GM23338 (cell line): ENCODE results near the gene COL18A1. TPM values are rescaled to one million over a fixed set of nuclear protein-coding genes. Genes with fewer than 3 reads are reported as not detected.
"Not testable (repeated sequence)": the region's sequence is repeated elsewhere in the genome, so short reads cannot be mapped to it uniquely, and the experiment has no call there.

Experiments used
- ATAC-seq: fragments of 200-7000 bp; cut with Tn5 transposase; 3 replicates; pipeline ENCODE4 v1.9.1; 2020
- DNase-seq: peaks from one replicate; pipeline ENCODE4 v3.0.0-alpha.2; 2015; ENCODE audit warnings: low spot score
- H2AFZ ChIP-seq: fragments of 200-600 bp; sonication (generic); 2 replicates; pipeline ENCODE4 v1.8.0; 2016; ENCODE audit warnings: antibody characterized with exemption, mild to moderate bottlenecking, moderate library complexity
- H3F3A ChIP-seq: fragments of 200-600 bp; sonication (generic); replicated peaks from 2 replicates; pipeline ENCODE4 v1.8.0; 2017; ENCODE audit warnings: antibody characterized with exemption, mixed run types, low read depth
- H3K27ac ChIP-seq: fragments of 200-600 bp; sonication (generic); 2 replicates; pipeline ENCODE4 v1.6.1; 2016; ENCODE audit warnings: low read depth
- H3K27me3 ChIP-seq: fragments of 200-600 bp; sonication (generic); 2 replicates; pipeline ENCODE4 v1.8.0; 2016; ENCODE audit warnings: mild to moderate bottlenecking, mixed run types, moderate library complexity; ENCODE audit not compliant: insufficient read depth
- H3K36me3 ChIP-seq: fragments of 200-600 bp; sonication (generic); 2 replicates; pipeline ENCODE4 v1.8.0; 2016; ENCODE audit warnings: mild to moderate bottlenecking; ENCODE audit not compliant: insufficient read depth
- H3K4me1 ChIP-seq: fragments of 200-600 bp; sonication (generic); 2 replicates; pipeline ENCODE4 v1.8.0; 2016; ENCODE audit warnings: mild to moderate bottlenecking, moderate library complexity; ENCODE audit not compliant: insufficient read depth
- H3K4me2 ChIP-seq: fragments of 200-600 bp; sonication (generic); 2 replicates; pipeline ENCODE4 v1.7.1; 2017; ENCODE audit warnings: mixed run types
- H3K4me3 ChIP-seq: fragments of 200-600 bp; sonication (generic); 2 replicates; pipeline ENCODE4 v1.6.1; 2016; ENCODE audit warnings: mixed run types
- H3K79me2 ChIP-seq: fragments of 200-600 bp; sonication (generic); replicated peaks from 2 replicates; pipeline ENCODE4 v1.8.0; 2017; ENCODE audit warnings: mild to moderate bottlenecking; ENCODE audit not compliant: insufficient read depth
- H3K9me2 ChIP-seq: fragments of 200-600 bp; sonication (generic); 2 replicates; pipeline ENCODE4 v1.8.0; 2017; ENCODE audit not compliant: insufficient read depth
- H4K20me1 ChIP-seq: fragments of 200-600 bp; sonication (generic); replicated peaks from 2 replicates; pipeline ENCODE4 v1.8.0; 2017; ENCODE audit warnings: mild to moderate bottlenecking; ENCODE audit not compliant: insufficient read depth
- H3K27ac Mint-ChIP-seq: 2 replicates; pipeline ENCODE4 v1.8.0; 2020; ENCODE audit warnings: inconsistent platforms, mild to moderate bottlenecking, moderate library complexity, mixed read lengths
- H3K27me3 Mint-ChIP-seq: 3 replicates; pipeline ENCODE4 v1.8.0; 2022; ENCODE audit warnings: low read depth, mild to moderate bottlenecking, moderate library complexity, mixed read lengths, inconsistent platforms; ENCODE audit not compliant: insufficient read depth, poor library complexity
- H3K36me3 Mint-ChIP-seq: 3 replicates; pipeline ENCODE4 v1.8.0; 2021; ENCODE audit warnings: low read depth, mild to moderate bottlenecking, inconsistent platforms, moderate library complexity, mixed read lengths
- H3K4me1 Mint-ChIP-seq: 3 replicates; pipeline ENCODE4 v1.8.0; 2020; ENCODE audit warnings: mild to moderate bottlenecking, inconsistent platforms, mixed read lengths
- H3K4me3 Mint-ChIP-seq: 3 replicates; pipeline ENCODE4 v1.8.0; 2021; ENCODE audit warnings: moderate library complexity, mild to moderate bottlenecking, inconsistent platforms, mixed read lengths
- H3K9me3 Mint-ChIP-seq: 3 replicates; pipeline ENCODE4 v1.8.0; 2020; ENCODE audit warnings: moderate library complexity, mild to moderate bottlenecking, inconsistent platforms, mixed read lengths
- CREB1 ChIP-seq: fragments of 250-450 bp; sonication (Bioruptor Pico); IDR thresholded peaks from 2 replicates; pipeline ENCODE4 v1.5.0; 2020; ENCODE audit warnings: low read depth, mild to moderate bottlenecking, moderate library complexity
- CTCF ChIP-seq, 2 experiments: fragments of 200-600 bp in 1 of 2; sonication (generic) in 1 of 2; conservative IDR thresholded peaks; 2 replicates each; pipeline versions ENCODE4 v1.5.1 to v1.6.1; 2016 to 2017; ENCODE audit warnings: antibody characterized with exemption in 2 of 2, low read depth in 2 of 2, mild to moderate bottlenecking in 2 of 2, moderate library complexity in 1 of 2
- EZH2 ChIP-seq: fragments of 200-600 bp; sonication (generic); IDR thresholded peaks from one replicate; pipeline ENCODE4 v1.8.0; 2017; ENCODE audit warnings: antibody characterized with exemption, mild to moderate bottlenecking, low read depth; ENCODE audit not compliant: unreplicated experiment
- EZH2phosphoT487 ChIP-seq: fragments of 200-600 bp; sonication (generic); IDR thresholded peaks from one replicate; pipeline ENCODE4 v1.8.1; 2018; ENCODE audit warnings: antibody characterized with exemption; ENCODE audit not compliant: unreplicated experiment
- POLR2AphosphoS5 ChIP-seq: IDR thresholded peaks from 2 replicates; pipeline ENCODE4 v1.6.1; 2016; ENCODE audit warnings: antibody characterized with exemption, low read depth
- ZNF462 ChIP-seq: fragments of 250-450 bp; sonication (Bioruptor Pico); IDR thresholded peaks from 2 replicates; pipeline ENCODE4 v1.5.0; 2020; ENCODE audit warnings: mild to moderate bottlenecking, moderate library complexity
- polyA plus RNA-seq: library from polyadenylated mRNA; unstranded; fragments of >200 nt; fragmentation: Nextera tagmentation; extraction: Ambion mirVana; gene quantifications from 2 replicates; pipeline ENCODE4 v1.2.1, GENCODE V29; 2016
- total RNA-seq: library from RNA; depleted of rRNA; stranded (reverse); fragments of >200 nt; shearing (Covaris generic); gene quantifications from 2 replicates; pipeline ENCODE4 v1.2.3, GENCODE V29; 2014

The COL18A1 gene
- total and polyA plus RNA-seq, 2 experiments from 2014 or later = 38.4 to 430 TPM

GRCh38 chr21:45367402-45368351 is 37.3 kb upstream of the COL18A1 start (continued):
- TF ChIP-seq ZNF462 (CRISPR knock-in tag) = no peak

GRCh38 chr21:45369018-45369417 is 35.9 kb upstream of the COL18A1 start:
- not testable (repeated sequence) for H3K9me3 Mint-ChIP-seq, H3K79me2 ChIP-seq, H3K27me3 ChIP-seq, DNase-seq, H2AFZ ChIP-seq, H3K27ac Mint-ChIP-seq, H3K9me2 ChIP-seq, H3K36me3 Mint-ChIP-seq, H3K36me3 ChIP-seq, ATAC-seq, H3K4me3 Mint-ChIP-seq, H4K20me1 ChIP-seq, H3K27ac ChIP-seq, H3F3A ChIP-seq, H3K4me2 ChIP-seq, H3K4me1 ChIP-seq, H3K4me3 ChIP-seq
- Mint-ChIP-seq H3K4me1 (peaks cover 38% of the 10 kb centered on the region), H3K27me3 (peaks cover 26% of the 10 kb centered on the region)

GRCh38 chr21:45370575-45370974 is 34.4 kb upstream of the COL18A1 start:
- Histone ChIP-seq H3K27me3 (no peaks in the 10 kb centered on the region), H3F3A (0 out of 2 replicates have a peak, but pooled peaks cover 4% of the 10 kb centered on the region), H3K9me2 (no peaks in the 10 kb centered on the region), H3K4me2 (no peak overlapping the region), H3K79me2 (no peaks in the 10 kb centered on the region), H3K27ac (no peak overlapping the region), H3K4me3 (no peak overlapping the region), H4K20me1 (no peaks in the 10 kb centered on the region), H3K36me3 (no peaks in the 10 kb centered on the region), H2AFZ (no peak overlapping the region), H3K4me1 (0 out of 2 replicates have a peak, but pooled peaks cover 7% of the 10 kb centered on the region)
- Mint-ChIP-seq H3K36me3 (peaks cover 4% of the 10 kb centered on the region; the same call in 2 of the 3 replicates), H3K27ac (no peak overlapping the region), H3K4me1 (peaks cover 27% of the 10 kb centered on the region), H3K27me3 (peaks cover 25% of the 10 kb centered on the region), H3K9me3 (peaks cover 14% of the 10 kb centered on the region), H3K4me3 (no peak overlapping the region)
- no peak for DNase-seq
- ATAC-seq = no peak
- TF ChIP-seq CTCF (conservative IDR thresholded peaks at IDR 0.05; ENCODE audit: low read depth in 2 of 2) (no peak), POLR2AphosphoS5 (no peak), EZH2 (no peak), EZH2phosphoT487 (no peak), CREB1 (CRISPR knock-in tag) (no peak)
